PC-3 (cell line): Measurements from ENCODE around the gene STX2. TPM values are rescaled to one million over a fixed set of nuclear protein-coding genes. Genes with fewer than 3 reads are reported as not detected.

Experiments used
- ATAC-seq: fragments of 200-7000 bp; cut with Tn5 transposase; 2 replicates; pipeline ENCODE4 v1.9.1; 2020; ENCODE audit warnings: mild to moderate bottlenecking, moderate library complexity
- BruUV-seq: library from RNA; stranded (reverse); fragments of 400-500 nt; replicated peaks from 2 replicates; lab custom pipeline; 2021; lab: Mats Ljungman, UMichigan
- CTCF ChIA-PET: fragments of 300-600 bp; sonication (Branson Sonifier 250); formaldehyde crosslinking; loops from one replicate; lab custom pipeline; 2022; ENCODE audit warnings: antibody characterized with exemption; lab: Charles Lee
- POLR2A ChIA-PET: fragments of 300-600 bp; sonication (Branson Sonifier 250); formaldehyde crosslinking; loops from one replicate; lab custom pipeline; 2022; ENCODE audit warnings: antibody characterized with exemption; ENCODE audit not compliant: unreplicated experiment; lab: Charles Lee
- DNase-seq: peaks from one replicate; pipeline ENCODE4 v3.0.0-alpha.2; 2015
- H2AFZ ChIP-seq: fragments of 300-600 bp; sonication (generic); 2 replicates; pipeline ENCODE4 v1.6.0; 2016; ENCODE audit warnings: antibody characterized with exemption, low read length
- H3F3A ChIP-seq: fragments of 300-600 bp; sonication (generic); one replicate; pipeline ENCODE4 v1.6.0; 2017; ENCODE audit warnings: antibody characterized with exemption, low read length, control low read depth, mild to moderate bottlenecking; ENCODE audit not compliant: unreplicated experiment
- H3K27ac ChIP-seq: fragments of 300-600 bp; sonication (generic); 2 replicates; pipeline ENCODE4 v1.5.1; 2016; ENCODE audit warnings: mild to moderate bottlenecking, low read length
- H3K27me3 ChIP-seq: fragments of 300-600 bp; sonication (generic); 2 replicates; pipeline ENCODE4 v1.6.1; 2016; ENCODE audit warnings: low read length, mixed read lengths
- H3K36me3 ChIP-seq: fragments of 300-600 bp; sonication (generic); 2 replicates; pipeline ENCODE4 v1.6.1; 2016; ENCODE audit warnings: low read depth, mixed run types, low read length, mixed read lengths
- H3K4me1 ChIP-seq: fragments of 300-600 bp; sonication (generic); 2 replicates; pipeline ENCODE4 v1.5.1; 2016; ENCODE audit warnings: low read length; ENCODE audit not compliant: insufficient read depth
- H3K4me2 ChIP-seq: fragments of 300-600 bp; sonication (generic); 2 replicates; pipeline ENCODE4 v1.6.0; 2016; ENCODE audit warnings: low read length
- H3K4me3 ChIP-seq: fragments of 300-600 bp; sonication (generic); 2 replicates; pipeline ENCODE4 v1.5.1; 2016; ENCODE audit warnings: mild to moderate bottlenecking, low read length, mixed read lengths
- H3K79me2 ChIP-seq: fragments of 300-600 bp; sonication (generic); 2 replicates; pipeline ENCODE4 v1.6.1; 2017; ENCODE audit warnings: low read length, mixed read lengths
- H3K9ac ChIP-seq: fragments of 300-600 bp; sonication (generic); 2 replicates; pipeline ENCODE4 v1.6.0; 2016; ENCODE audit warnings: mild to moderate bottlenecking, low read length
- H3K9me2 ChIP-seq: fragments of 300-600 bp; sonication (generic); replicated peaks from 2 replicates; pipeline ENCODE4 v1.6.1; 2016; ENCODE audit warnings: mixed run types, low read length, mixed read lengths
- H3K9me3 ChIP-seq: fragments of 300-600 bp; sonication (generic); 2 replicates; pipeline ENCODE4 v1.6.1; 2016; ENCODE audit warnings: low read length, mixed read lengths
- H4K20me1 ChIP-seq: fragments of 300-600 bp; sonication (generic); 2 replicates; pipeline ENCODE4 v1.6.1; 2016; ENCODE audit warnings: low read length, mixed read lengths
- EZH2 ChIP-seq: fragments of 300-600 bp; sonication (generic); IDR thresholded peaks from one replicate; pipeline ENCODE4 v1.6.1; 2017; ENCODE audit warnings: antibody characterized with exemption, mild to moderate bottlenecking, low read length; ENCODE audit not compliant: unreplicated experiment
- EZH2phosphoT487 ChIP-seq: fragments of 300-600 bp; sonication (generic); IDR thresholded peaks from 2 replicates; pipeline ENCODE4 v1.6.1; 2018; ENCODE audit warnings: mild to moderate bottlenecking, antibody characterized with exemption, low read length, borderline replicate concordance
- intact Hi-C: fragments of 100-400 bp; cut with micrococcal nuclease; formaldehyde crosslinking; loops from 2 replicates; pipeline ENCODE4 v1.9.0; 2023
- total RNA-seq: library from RNA; depleted of rRNA; stranded (reverse); fragments of >200 nt; gene quantifications from 2 replicates; pipeline ENCODE4 v1.2.3, GENCODE V29; 2014
- TF ChIP-seq, protein P1 (sequence below): fragments of 300-600 bp; sonication (generic); conservative IDR thresholded peaks from 2 replicates; pipeline ENCODE4 v1.5.1; 2017; ENCODE audit warnings: antibody characterized with exemption, low read depth, mild to moderate bottlenecking, low read length

The STX2 gene
- total RNA-seq, 1 experiment from 2014 or later, result 18.2 TPM

DNA sequence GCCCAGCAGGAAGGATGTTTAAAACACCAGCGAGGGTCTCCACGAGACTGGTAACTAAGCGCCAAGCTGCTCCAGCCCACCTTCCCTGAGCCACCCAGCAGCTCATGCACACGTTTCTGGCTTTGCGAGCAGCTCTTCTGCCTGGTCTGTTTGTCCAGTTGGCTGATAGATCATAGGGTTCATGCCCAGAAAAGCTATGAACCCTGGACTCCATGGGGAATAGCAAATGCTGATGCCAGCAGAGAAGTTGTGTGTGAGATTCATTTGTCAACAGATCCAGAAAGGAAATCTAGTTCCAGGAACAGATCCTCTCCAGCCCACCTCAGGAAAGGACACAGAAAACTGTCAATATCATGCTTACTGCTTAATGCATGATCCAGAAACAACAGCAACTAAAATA lies 94.8 kb downstream of the STX2 start:
- no peak for TF ChIP-seq EZH2
- TF ChIP-seq, protein P1, sequence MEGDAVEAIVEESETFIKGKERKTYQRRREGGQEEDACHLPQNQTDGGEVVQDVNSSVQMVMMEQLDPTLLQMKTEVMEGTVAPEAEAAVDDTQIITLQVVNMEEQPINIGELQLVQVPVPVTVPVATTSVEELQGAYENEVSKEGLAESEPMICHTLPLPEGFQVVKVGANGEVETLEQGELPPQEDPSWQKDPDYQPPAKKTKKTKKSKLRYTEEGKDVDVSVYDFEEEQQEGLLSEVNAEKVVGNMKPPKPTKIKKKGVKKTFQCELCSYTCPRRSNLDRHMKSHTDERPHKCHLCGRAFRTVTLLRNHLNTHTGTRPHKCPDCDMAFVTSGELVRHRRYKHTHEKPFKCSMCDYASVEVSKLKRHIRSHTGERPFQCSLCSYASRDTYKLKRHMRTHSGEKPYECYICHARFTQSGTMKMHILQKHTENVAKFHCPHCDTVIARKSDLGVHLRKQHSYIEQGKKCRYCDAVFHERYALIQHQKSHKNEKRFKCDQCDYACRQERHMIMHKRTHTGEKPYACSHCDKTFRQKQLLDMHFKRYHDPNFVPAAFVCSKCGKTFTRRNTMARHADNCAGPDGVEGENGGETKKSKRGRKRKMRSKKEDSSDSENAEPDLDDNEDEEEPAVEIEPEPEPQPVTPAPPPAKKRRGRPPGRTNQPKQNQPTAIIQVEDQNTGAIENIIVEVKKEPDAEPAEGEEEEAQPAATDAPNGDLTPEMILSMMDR, result no peak
- no peak for TF ChIP-seq EZH2phosphoT487
- no peak overlapping the region for H3K27ac ChIP-seq
- intact Hi-C loops, result no loop called here
- no peaks in the 10 kb centered on the region for H3K9me2 ChIP-seq
- H2AFZ ChIP-seq, result no peak overlapping the region
- POLR2A ChIA-PET, result no interaction called here
- CTCF ChIA-PET, result no interaction called here
- no peak overlapping the region for H3K4me3 ChIP-seq
- DNase-seq, result no peak
- no peak overlapping the region for H3K4me2 ChIP-seq
- H3K9ac ChIP-seq, result no peak overlapping the region
- no peaks in the 10 kb centered on the region for H4K20me1 ChIP-seq
- BruUV-seq, result no TSS peak
- no peaks in the 10 kb centered on the region for H3K36me3 ChIP-seq
- H3K27me3 ChIP-seq, result peaks cover 60% of the 10 kb centered on the region
- H3K79me2 ChIP-seq, result no peaks in the 10 kb centered on the region
- H3K4me1 ChIP-seq, result peaks cover 4% of the 10 kb centered on the region
- no peaks in the 10 kb centered on the region for H3K9me3 ChIP-seq
- ATAC-seq, result no peak
- no peaks in the 10 kb centered on the region for H3F3A ChIP-seq

- Histone ChIP-seq H3K36me3 (no peaks in the 10 kb centered on the region), H3K4me1 (peaks cover 4% of the 10 kb centered on the region), H3K4me2 (no peak overlapping the region), H4K20me1 (no peaks in the 10 kb centered on the region), H3K27me3 (peaks cover 65% of the 10 kb centered on the region), H2AFZ (no peak overlapping the region), H3K9ac (no peak overlapping the region), H3K9me2 (no peaks in the 10 kb centered on the region), H3K79me2 (no peaks in the 10 kb centered on the region), H3K27ac (no peak overlapping the region), H3F3A (no peaks in the 10 kb centered on the region), H3K9me3 (no peaks in the 10 kb centered on the region), H3K4me3 (no peak overlapping the region)
- no TSS peak for BruUV-seq
- CTCF ChIA-PET, result no interaction called here
- intact Hi-C loops, result no loop called here
- no peak for ATAC-seq
- DNase-seq, result no peak
- POLR2A ChIA-PET, result no interaction called here
- TF ChIP-seq, protein P1, result no peak
- TF ChIP-seq EZH2phosphoT487 (no peak), EZH2 (no peak)
Observed at GRCh38 chr12:130743606-130744005, 95.4 kb downstream of the STX2 start.

- no peaks in the 10 kb centered on the region for H4K20me1 ChIP-seq
- no peak overlapping the region for H3K9ac ChIP-seq
- H3K9me2 ChIP-seq, result no peaks in the 10 kb centered on the region
- intact Hi-C loops, result no loop called here
- TF ChIP-seq, protein P1, result no peak
- no peak for TF ChIP-seq EZH2phosphoT487
- TF ChIP-seq EZH2, result no peak
- H3K27me3 ChIP-seq, result peaks cover 69% of the 10 kb centered on the region
- ChIA-PET POLR2A (no interaction called here), CTCF (no interaction called here)
- H3K4me1 ChIP-seq, result peaks cover 4% of the 10 kb centered on the region
- no peaks in the 10 kb centered on the region for H3K9me3 ChIP-seq
- no peak overlapping the region for H3K27ac ChIP-seq
- BruUV-seq, result no TSS peak
- no peak overlapping the region for H3K4me3 ChIP-seq
- DNase-seq (no peak), ATAC-seq (no peak)
- no peak overlapping the region for H2AFZ ChIP-seq
- no peaks in the 10 kb centered on the region for H3K36me3 ChIP-seq
- H3K4me2 ChIP-seq, result no peak overlapping the region
- no peaks in the 10 kb centered on the region for H3K79me2 ChIP-seq
- no peaks in the 10 kb centered on the region for H3F3A ChIP-seq
Observed at GRCh38 chr12:130743176-130743575, 95.9 kb downstream of the STX2 start.
